GM08714 (cell line): Measurements from ENCODE around the gene MPP1.
A peak's percentile ranks its signal among the peaks of the same experiment; 100 is the strongest.

ENCODE experiments used
- H3K4me3 ChIP-seq: fragments of 200-500 bp; sonication (Bioruptor generic); 2 replicates; pipeline ENCODE4 v1.5.1; 2014; ENCODE audit warnings: mild to moderate bottlenecking, low read length, inconsistent platforms
- ZNF274 ChIP-seq: IDR thresholded peaks from 2 replicates; pipeline ENCODE4 v1.6.1; 2012; ENCODE audit warnings: mild to moderate bottlenecking, low read depth, low read length

The MPP1 gene

DNA sequence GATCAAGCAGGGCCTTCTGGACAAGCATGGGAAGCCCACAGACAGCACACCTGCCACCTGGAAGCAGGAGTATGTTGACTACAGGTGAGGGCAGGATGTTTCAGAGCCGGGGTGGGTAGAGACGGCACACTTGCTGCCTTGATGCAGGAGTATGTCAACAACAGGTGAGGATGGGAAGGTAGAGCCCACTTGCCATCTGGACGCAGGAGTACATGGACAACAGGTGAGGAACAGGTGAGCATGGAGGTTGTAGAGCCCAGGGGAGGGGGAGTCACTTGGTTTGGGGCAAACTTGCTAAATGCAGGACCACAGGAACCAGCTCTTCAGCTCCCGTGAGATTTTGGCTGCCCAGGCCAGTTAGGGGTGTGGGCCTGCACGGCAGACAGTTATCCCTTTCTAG lies 30.7 kb downstream of the MPP1 start:
- no peak for TF ChIP-seq ZNF274
- no peak overlapping the region for H3K4me3 ChIP-seq

DNA sequence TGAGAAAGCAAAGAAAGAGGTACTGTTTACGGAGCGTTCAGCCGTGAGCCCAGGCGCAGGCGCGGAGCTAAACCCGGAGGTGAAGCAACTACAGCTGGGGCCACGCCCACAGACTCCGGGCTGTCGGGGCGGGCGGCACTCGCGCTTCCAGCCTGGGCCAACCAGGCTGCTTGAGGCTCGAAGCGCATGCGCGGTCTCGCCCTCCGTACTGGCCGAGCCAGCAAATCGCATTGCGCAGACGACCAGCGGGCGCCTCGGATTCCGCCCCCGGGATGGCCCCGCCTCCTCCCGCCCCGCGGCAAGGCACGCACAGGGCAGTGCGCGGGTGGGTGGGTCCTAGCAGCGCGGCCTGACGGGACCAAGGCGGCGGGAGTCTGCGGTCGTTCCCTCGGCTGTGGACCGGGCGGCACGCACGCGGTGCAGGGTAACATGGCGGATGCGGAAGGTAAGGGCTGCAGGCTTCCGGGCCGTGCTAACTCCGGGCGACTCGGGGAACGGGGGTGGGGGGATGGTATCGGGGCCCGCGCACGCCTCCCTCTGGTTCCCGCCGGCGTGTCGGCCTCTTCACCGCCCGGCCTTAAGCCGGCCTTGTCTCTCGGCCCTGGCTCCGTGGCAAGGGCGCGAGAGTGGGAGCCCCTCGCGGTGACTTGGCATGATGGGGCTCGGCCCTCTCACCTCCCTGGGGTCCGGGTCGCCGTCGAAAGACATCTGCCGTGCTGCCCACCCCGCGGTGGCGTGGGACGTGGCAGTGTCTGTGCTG lies 42.6 kb downstream of the MPP1 start, which contains the start of gene DKC1:
DKC1 (plus strand) TSS at position 328 of the 760 bp plus-strand sequence; CDS start at position 430, 102 bp downstream.
- no peak for TF ChIP-seq ZNF274
- H3K4me3 ChIP-seq, result peak within 1 kb of the TSS; percentile 80

- peak overlapping the region; percentile 80 for H3K4me3 ChIP-seq
- TF ChIP-seq ZNF274, result no peak
Measured at GRCh38 chrX:154761977-154762536, 43.2 kb downstream of the MPP1 start.

- no peak for TF ChIP-seq ZNF274
Measured at GRCh38 chrX:154758696-154759095, 46.6 kb downstream of the MPP1 start.

DNA sequence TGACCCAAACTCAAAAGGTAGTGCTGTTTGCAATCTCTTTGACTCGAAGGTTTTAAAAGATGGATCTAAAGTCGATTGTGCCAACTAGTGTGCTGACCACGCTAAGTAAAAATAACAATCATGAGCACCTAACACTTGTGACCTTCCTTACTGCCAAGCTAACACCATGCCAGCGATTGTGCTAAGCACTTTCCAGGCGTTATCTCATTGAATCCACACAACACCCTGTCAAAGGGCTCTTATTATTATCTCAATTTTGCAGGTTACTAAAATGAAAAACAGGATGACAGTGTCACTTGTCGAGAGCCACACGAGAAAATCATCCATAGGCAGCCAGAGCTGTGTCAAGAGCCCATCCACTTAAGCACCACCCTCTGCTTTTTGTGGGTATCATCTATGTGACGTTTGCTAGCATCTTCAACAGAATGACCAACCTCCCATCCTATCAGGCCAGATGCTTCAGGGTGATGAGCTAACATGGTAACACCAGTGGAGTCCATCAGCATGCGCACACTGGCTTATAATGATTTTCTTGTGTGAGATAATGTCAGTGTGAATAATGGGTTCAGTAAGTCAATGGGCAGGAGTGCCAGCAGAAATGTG lies 53.5 kb downstream of the MPP1 start:
- H3K4me3 ChIP-seq, result no peak overlapping the region
- TF ChIP-seq ZNF274, result no peak

More at GRCh38 chrX:154758696-154759095, 46.6 kb downstream of the MPP1 start:
- no peak overlapping the region for H3K4me3 ChIP-seq

GRCh38 chrX:154751203-154751668 lies 54.0 kb downstream of the MPP1 start:
- no peak overlapping the region; the same call in 1 of the 2 replicates for H3K4me3 ChIP-seq
- no peak for TF ChIP-seq ZNF274

DNA sequence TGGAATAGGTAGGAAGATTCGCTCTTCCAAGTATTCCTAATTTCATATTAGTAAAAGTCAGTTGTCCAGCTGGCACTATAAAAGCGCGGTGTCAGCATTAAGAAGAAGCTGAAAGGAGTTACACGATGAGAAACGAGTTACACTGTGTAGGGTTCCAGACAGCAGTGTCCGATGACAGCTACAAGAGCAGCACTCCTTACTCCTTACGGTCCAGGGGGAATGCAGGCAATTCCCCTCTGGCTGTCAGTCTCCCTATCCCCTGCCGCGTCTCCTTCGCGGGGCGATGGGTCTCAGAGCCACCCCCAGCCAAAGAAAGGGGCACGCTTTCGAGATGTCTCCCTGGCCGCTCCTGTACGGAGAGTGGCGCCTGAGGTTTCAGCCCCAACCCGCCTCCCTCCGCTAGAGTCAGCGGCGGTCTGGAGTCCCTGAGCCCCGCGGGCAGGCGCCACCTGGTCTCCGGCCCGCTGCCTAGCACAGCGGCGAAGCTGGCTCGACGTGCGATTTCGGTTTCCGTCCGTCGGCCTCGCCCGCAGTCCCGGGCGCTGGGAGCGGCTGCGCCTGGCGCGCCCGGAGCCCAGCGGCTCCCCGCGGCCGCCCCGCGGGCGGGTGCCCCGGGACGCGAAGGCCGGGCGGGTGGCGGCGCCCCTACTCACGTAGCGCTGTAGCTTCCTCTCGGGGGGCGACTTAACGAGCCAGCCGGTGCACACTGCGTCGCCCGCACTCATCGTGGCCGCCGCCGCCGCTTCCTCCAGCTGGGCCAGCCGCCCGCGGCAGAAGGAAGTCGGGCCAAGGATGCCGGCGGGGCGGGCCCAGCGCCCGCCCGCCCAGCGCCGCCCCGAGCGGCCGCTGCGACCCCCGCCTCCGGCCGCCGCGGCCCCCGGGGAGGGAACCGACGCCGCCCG lies 54.7 kb downstream of the MPP1 start, which contains the start of gene GAB3:
GAB3 (minus strand) TSS at position 777 of the 902 bp plus-strand sequence; CDS start at position 725, 52 bp downstream.
- TF ChIP-seq ZNF274, result no peak

GRCh38 chrX:154749856-154750255 lies 55.4 kb downstream of the MPP1 start:
- TF ChIP-seq ZNF274, result no peak
- H3K4me3 ChIP-seq, result peak overlapping the region; percentile 60; the same call in 1 of the 2 replicates

More for the DNA sequence above, 54.7 kb downstream of the MPP1 start, which contains the start of gene GAB3:
- H3K4me3 ChIP-seq, result peak within 1 kb of the TSS; percentile 60; the same call in 1 of the 2 replicates

DNA sequence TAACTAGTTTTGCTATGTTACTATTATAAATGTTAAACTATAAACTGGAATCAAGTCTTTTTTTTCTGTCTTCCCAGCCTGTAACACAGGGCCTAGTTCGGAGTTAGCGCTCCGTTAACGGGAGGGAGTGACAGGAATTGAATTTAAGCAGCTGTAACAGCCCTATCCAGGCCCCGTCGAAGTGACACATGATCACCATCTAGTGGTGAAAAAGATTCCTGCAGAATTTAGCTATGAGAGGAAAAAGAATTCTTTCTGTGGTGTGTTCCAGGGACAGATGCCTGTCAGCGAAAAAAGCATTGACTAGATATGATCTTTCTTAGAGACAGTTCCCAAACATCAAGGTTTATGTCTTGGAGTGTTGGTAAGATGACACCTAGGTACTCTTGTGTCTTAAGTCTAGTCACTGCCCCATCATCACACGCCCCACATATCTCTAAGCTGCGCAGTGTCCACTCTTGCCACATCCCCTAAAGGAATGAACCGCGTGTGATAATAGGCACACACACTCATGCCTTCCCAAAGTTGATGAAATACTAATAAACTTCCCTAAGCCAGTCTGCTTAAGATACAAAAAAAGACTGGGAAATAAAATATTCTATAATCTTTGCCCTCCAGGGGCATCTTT lies 56.5 kb downstream of the MPP1 start:
- no peak for TF ChIP-seq ZNF274

GRCh38 chrX:154742613-154743012 lies 62.7 kb downstream of the MPP1 start:
- TF ChIP-seq ZNF274, result no peak
- no peak overlapping the region for H3K4me3 ChIP-seq

More for the DNA sequence above, 56.5 kb downstream of the MPP1 start:
- no peak overlapping the region for H3K4me3 ChIP-seq

GRCh38 chrX:154739952-154740465 lies 65.3 kb downstream of the MPP1 start:
- no peak overlapping the region for H3K4me3 ChIP-seq
- no peak for TF ChIP-seq ZNF274

DNA sequence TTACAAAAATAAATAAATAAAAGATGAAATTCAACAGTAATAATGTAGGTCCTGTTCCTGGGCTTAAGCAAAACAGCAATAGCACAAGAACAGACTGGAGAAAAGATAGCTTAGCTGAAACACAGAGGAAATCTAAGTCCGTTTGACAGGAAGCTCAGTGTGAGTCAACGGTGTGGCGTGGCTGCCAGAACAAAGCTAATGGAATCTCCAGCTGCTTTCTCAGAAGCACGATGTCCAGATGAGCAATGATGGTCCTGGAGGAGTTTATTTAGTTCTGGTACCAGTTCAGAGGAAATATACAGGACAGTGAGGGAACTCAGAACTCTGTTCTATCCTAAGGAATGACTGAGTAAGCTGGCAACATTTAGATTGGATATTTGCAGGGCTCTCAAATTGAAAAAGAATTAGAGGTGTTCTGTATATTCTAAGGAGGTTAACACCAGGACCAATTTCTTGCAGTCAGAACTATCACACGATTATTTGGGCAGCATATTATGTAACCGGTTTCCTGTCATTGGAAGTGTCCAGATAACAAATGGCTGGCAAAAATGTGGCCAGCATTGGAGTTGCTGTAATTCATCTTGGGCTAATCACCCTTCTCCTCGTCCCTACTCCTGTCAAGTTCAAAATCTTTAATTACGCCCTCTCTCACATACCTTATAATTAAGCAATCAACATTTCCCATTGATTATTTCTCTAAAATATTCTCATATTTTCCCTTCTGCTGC lies 67.1 kb downstream of the MPP1 start:
- no peak for TF ChIP-seq ZNF274

GRCh38 chrX:154737136-154737535 lies 68.1 kb downstream of the MPP1 start:
- H3K4me3 ChIP-seq, result no peak overlapping the region
- no peak for TF ChIP-seq ZNF274

More for the DNA sequence above, 67.1 kb downstream of the MPP1 start:
- no peak overlapping the region for H3K4me3 ChIP-seq
